HG03280 (cell line): ENCODE data around the gene GPC1.
"Not testable (repeated sequence)": the region's sequence is repeated elsewhere in the genome, so short reads cannot be mapped to it uniquely, and the experiment has no call there.

Source experiments
- ATAC-seq: cut with Tn5 transposase; IDR thresholded peaks from one replicate; pipeline ENCODE4 v1.9.1; 2021; ENCODE audit warnings: mild to moderate bottlenecking, moderate library complexity; ENCODE audit not compliant: unreplicated experiment

Gene GPC1

GRCh38 chr2:240494194-240494793 lies 58.8 kb downstream of the GPC1 start:
- ATAC-seq, result no peak

DNA sequence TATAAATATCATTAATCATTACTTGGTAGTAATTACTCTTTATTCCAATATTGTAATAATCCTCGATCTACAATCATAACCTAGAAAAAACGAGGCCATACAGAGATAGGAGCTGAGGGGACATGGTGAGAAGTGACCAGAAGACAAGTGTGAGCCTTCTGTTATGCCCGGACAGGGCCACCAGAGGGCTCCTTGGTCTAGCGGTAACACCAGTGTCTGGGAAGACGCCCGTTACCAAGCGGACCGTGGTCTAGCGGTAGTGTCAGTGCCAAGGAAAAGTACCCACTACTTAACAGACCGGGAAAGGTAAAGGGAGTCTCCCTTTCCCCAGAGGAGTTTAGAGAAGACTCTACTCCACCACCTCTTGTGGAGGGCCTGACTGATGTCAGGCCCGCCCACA lies 59.5 kb downstream of the GPC1 start:
- not testable (repeated sequence) for ATAC-seq

GRCh38 chr2:240497082-240497481 lies 61.6 kb downstream of the GPC1 start:
- not testable (repeated sequence) for ATAC-seq

DNA sequence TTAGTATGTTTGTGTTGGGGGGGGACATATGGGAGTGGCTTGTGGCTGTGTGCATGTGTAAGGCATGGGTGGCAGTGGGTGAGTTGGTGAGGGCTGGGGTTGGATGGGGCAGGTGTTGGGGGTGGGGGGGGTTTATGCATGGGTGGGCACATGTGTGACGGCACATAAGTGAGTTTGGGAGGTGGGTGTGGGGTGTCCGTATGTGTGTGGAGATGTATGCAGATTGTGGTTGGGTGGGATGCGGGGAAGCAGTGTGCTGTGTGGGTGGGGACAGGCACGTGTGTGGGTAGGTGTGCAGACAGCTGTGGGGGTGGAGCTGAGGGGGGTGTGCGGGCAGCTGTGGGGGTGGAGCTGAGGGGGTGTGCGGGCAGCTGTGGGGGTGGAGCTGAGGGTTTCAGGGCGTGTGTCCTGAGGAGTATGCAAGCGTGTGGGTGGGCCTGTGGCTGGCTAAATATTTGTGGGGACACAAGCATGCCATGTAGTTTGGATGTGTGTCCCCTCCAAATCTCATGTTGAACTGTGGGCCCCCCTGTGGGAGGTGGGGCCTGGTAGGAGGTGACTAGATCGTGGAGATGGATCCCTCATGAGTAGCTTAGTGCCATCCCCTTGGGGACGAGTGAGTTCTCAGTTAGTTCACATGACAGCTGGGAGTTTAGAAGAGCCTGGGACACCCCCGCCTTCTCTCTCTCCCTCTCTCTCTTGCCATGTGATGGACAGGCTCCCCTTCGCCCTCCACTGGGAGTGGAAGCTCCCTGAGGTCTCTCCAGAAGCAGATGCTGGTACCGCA lies 62.9 kb downstream of the GPC1 start:
- ATAC-seq, result no peak

GRCh38 chr2:240498958-240499260 lies 63.4 kb downstream of the GPC1 start:
- ATAC-seq, result no peak

DNA sequence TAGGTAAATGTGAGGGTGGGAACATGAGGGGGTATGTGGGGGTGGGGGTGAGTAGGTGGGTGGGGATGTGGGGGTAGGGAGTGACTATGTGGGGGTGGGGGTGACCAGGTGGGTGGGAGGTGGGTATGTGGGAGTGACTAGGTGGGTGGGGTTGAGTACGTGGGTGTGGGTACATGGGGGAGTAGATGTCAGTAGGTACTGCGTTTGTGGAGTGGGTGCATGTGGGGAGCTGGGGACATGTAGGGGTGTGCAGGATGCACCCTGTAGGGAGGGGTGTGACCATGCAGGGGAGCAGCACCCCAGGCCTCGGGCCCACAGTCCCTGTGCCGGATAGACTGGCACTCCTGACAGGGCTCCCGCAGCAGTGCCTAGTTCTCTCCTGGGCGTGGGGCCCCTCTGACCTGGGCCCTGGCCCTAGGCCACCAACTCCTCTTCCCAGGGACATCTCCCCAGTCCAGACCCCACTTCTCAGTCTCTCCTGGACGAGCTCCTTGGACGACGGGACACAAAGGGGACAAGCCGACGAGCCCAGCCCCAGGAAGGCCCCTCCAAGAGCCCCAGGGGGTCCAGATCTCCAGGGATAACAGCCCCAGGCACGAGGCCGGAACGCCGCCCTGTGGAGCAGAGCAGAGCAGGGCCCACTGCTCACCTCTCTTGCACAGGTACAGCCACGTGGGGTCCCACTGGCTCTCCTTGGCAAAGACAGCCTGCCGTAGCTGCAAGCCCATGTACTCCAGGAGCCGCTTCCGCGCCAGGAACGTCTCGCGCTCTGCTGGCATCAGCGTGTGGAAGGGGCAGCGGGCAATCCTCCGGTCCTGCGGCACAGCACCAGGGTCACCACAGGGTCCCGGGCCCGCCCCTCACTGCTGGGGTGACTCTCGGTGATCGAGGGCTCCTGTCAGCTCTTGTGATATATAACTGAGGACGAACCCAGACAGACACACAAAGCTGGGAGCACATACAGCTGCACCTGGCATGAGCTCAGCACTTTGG lies 64.1 kb downstream of the GPC1 start:
- ATAC-seq, result no peak

GRCh38 chr2:240500561-240501423 lies 65.3 kb downstream of the GPC1 start:
- ATAC-seq, result no peak

GRCh38 chr2:240501531-240501991 lies 66.1 kb downstream of the GPC1 start:
- no peak for ATAC-seq

DNA sequence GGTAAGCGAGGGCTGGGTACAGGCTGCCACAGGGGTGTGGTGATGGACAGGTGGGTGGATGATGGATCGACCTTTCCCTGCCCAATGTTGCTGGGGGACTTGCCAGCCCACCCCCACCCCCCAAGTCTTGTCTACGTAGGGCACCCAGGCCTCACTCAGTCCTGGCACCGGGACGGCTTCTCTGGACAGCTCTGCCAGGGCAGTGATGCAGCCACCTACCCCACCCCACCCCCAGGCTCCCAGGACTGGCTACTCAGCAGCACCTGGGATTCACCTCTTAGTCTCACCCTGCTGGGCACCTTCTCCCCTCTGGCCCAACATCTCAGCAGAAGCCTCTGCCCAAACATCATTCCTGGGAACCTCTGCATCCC lies 66.6 kb downstream of the GPC1 start:
- no peak for ATAC-seq

- no peak for ATAC-seq
These were observed 67.1 kb downstream of the GPC1 start for GRCh38 chr2:240502430-240503121.

GRCh38 chr2:240503375-240503774 lies 67.9 kb downstream of the GPC1 start:
- no peak for ATAC-seq

GRCh38 chr2:240503848-240504247 lies 68.4 kb downstream of the GPC1 start:
- no peak for ATAC-seq

GRCh38 chr2:240505910-240506309 lies 70.4 kb downstream of the GPC1 start:
- ATAC-seq, result no peak

GRCh38 chr2:240506406-240507059 lies 71.1 kb downstream of the GPC1 start:
- ATAC-seq, result no peak

DNA sequence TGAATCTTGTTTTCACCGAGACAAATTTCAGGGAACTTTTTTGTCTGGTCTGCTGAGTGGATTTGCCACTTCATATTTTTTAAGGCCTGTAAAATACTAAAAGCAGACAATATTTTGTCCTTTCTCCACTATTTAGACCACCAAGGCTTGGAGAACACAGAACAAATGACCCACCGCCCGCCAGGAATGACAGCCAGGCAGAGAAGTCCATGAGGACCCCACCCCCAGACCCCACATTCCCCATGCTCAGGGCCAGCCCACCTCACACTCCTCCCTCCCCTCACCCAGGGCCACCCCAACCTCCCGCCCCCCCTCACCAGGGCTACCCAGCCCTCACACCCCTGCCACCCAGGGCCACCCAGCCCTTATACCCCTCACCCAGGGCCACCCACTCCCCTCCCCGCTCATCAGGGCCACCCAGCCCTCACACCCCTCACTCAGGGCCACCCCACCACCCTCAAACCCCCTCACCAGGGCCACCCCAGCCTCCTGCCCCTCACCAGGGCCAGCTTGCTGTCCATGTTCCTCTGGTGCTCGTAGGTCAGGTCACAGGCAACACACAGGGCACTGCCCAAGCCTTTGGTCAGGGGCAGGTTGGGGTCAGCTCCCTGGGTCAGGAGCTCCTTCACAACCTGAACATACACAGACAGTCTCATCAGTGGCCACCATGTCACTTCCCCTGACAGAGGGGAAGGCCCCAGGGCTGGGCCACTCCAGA lies 71.8 kb downstream of the GPC1 start:
- no peak for ATAC-seq

- ATAC-seq, result no peak
These were observed 72.4 kb downstream of the GPC1 start for GRCh38 chr2:240507778-240508251.

GRCh38 chr2:240508832-240509545 lies 73.5 kb downstream of the GPC1 start:
- no peak for ATAC-seq
